ENCODE data around the gene TRIO. TPM values are rescaled to one million over a fixed set of nuclear protein-coding genes. Genes with fewer than 3 reads are reported as not detected.
"Not testable (repeated sequence)": the region's sequence is repeated elsewhere in the genome, so short reads cannot be mapped to it uniquely, and the experiment has no call there.

TRIO gene
- total RNA-seq, 1 donor = 211 TPM

- DNase-seq (ENCODE audit: low read depth) = no peak
- no peak overlapping the region for H3K4me3 ChIP-seq (ENCODE audit: low read depth, low read length)
- TF ChIP-seq, protein P1, sequence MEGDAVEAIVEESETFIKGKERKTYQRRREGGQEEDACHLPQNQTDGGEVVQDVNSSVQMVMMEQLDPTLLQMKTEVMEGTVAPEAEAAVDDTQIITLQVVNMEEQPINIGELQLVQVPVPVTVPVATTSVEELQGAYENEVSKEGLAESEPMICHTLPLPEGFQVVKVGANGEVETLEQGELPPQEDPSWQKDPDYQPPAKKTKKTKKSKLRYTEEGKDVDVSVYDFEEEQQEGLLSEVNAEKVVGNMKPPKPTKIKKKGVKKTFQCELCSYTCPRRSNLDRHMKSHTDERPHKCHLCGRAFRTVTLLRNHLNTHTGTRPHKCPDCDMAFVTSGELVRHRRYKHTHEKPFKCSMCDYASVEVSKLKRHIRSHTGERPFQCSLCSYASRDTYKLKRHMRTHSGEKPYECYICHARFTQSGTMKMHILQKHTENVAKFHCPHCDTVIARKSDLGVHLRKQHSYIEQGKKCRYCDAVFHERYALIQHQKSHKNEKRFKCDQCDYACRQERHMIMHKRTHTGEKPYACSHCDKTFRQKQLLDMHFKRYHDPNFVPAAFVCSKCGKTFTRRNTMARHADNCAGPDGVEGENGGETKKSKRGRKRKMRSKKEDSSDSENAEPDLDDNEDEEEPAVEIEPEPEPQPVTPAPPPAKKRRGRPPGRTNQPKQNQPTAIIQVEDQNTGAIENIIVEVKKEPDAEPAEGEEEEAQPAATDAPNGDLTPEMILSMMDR (IDR thresholded peaks at IDR 0.05; ENCODE audit: insufficient read depth, low read length) = no peak
Observed at GRCh38 chr5:14202462-14202861, 59.3 kb downstream of the TRIO start.

DNA sequence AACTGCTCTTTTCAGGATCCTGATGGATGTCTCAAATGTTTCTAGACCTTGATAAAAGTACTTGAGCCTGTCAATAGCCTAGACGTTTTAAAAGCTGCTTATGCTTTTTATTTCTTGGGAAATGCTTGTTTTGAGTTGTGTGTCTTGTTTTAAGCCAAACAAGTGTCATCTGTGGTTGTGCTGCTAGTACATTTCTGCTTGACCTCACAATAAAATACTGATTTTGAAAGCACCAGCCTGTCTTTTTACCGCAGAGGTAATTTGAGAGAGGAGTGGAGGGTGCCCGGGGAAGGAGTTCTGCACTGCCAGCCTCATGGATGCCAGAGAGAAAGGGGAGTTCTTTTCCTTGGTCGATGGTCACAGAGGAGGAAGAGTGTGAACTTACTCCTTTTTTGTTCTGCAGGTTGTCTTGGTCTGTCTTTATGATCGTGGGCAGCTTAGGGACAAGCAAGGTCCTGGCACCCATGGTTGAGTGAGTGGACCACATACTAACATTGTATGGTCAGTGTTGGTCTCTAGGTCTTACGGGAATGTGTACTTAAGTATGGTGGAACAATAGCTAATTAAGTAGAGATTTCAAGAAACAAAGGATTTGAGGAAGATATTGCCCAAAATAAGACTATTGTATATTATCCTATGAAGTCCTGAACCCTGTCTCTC lies 61.0 kb downstream of the TRIO start:
- TF ChIP-seq, protein P1 (IDR thresholded peaks at IDR 0.05; ENCODE audit: insufficient read depth, low read length) = no peak
- DNase-seq (ENCODE audit: low read depth) = no peak
- H3K4me3 ChIP-seq (ENCODE audit: low read depth, low read length) = no peak overlapping the region

DNA sequence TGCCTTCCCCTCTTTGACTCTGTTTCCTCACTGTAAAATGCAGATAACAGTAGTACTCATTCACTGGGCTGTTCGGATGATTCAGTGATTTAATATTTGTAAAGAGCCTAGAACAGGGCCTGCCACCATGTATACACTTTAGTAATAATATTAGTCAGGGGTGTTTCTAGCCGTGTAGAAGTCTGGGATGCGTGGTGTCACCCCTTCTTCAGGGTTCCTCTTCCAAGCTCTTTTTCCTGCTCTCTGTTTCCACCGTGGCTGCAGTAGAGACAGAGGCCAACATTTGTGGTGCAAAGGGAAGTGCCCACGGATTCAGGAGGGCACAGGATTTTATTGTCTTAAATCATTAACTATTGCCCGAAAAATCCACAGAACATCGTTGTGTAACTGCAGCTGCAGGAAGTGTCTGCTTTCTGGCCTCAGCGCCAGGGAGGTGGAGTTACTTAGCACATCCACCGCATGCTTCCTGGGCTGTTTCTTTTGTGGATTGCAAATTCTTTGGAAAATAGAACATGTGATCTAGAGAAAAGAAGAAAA lies 61.7 kb downstream of the TRIO start:
- H3K4me3 ChIP-seq (ENCODE audit: low read depth, low read length) = peak overlapping the region; percentile 54
- peak; percentile 88 for DNase-seq (ENCODE audit: low read depth)
- TF ChIP-seq, protein P1 (IDR thresholded peaks at IDR 0.05; ENCODE audit: insufficient read depth, low read length) = no peak

DNA sequence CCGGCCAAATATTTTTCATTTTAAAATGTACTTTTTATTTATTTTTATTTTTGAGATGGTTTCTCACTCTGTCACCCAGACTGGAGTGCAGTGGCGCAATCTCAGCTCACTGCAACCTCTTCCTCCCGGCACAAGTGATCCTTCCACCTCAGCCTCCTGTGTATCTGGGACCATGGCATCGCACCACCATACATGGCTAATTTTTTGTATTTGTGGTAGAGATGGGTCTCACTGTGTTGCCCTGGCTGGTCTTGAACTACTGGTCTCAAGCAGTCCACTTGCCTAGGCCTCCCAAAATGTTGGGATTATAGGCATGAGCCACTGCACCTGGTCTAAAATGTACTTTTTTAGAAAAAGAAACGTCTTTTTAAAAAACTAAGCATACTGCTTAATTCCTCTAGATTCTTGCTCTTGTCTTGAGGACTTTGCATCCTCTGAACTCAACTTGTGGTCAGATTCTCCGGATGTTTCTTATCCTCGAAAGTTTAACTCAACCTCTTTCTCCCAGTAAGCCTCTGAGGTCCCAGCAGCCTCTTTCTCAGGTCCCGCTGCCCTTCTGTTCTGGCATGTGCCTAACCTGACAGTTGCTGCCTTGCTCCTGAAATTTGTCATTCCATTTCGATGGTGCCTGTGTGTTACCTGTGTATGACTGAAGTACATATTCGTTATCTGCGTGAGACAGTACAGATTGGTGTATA lies 63.0 kb downstream of the TRIO start:
- no peak overlapping the region for H3K4me3 ChIP-seq (ENCODE audit: low read depth, low read length)
- no peak for DNase-seq (ENCODE audit: low read depth)
- TF ChIP-seq, protein P1 (IDR thresholded peaks at IDR 0.05; ENCODE audit: insufficient read depth, low read length) = no peak

GRCh38 chr5:14207428-14207827 lies 64.3 kb downstream of the TRIO start:
- not testable (repeated sequence) for DNase-seq (ENCODE audit: low read depth); H3K4me3 ChIP-seq (ENCODE audit: low read depth, low read length)

DNA sequence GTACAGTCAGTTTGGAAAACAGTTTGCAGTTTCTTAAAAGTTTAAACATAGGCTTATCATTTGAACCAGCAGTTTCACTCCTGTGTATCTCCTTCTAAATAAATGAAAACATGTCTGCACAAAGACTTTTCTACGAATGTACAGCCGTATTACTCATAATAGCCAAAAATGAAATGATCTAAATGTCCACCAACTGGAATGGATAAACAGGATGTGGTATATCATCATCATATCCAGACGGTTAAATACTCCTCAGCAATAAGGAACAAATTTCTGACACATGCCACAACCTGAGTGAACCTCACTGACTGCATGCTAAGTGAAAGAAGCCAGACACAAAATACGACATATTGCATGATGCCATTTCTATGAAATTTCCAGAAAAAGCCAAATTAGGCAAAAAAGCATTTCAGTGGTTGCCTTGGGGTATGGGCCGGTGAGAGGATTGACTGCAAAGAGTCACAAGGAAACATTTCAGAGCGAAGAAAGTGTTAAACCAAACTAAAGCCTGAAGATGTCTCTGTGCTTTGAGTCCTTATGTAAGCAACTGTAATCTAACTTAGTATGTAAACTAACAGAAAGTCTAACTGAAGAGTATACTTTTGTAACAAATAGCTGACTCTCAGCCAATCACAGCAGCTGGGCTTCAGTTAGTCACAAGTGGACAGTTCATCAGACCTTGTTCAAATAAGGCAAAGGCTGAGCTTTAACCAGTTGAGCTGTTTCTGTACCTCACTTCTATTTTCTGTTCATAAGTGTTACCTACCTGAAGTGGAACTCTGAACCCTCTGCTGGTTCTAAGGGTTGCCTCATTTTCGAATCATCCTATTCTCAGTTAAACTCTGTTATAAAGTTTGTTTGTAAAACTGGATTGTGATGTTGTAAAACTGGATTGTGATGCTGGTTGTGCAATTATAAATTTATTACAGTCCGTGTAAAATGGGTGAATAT lies 65.2 kb downstream of the TRIO start:
- TF ChIP-seq, protein P1 (IDR thresholded peaks at IDR 0.05; ENCODE audit: insufficient read depth, low read length) = no peak
- H3K4me3 ChIP-seq (ENCODE audit: low read depth, low read length) = peak overlapping the region; percentile 16
- DNase-seq (ENCODE audit: low read depth) = peak; percentile 88
